Posterior cingulate gyrus (tissue), 11 donors: ENCODE measurements around the gene MYL12B.

Experiments
- DNase-seq, 10 donors: peaks; one replicate each; pipeline versions ENCODE4 v3.0.0 to v3.0.0-alpha.2; 2020 to 2021; ENCODE audit warnings: mixed read lengths in 3 of 10
- intact Hi-C: fragments of 100-400 bp; cut with DNase I; formaldehyde crosslinking; loops from one replicate; pipeline ENCODE4 v1.15.1; 2023

Gene MYL12B

DNA sequence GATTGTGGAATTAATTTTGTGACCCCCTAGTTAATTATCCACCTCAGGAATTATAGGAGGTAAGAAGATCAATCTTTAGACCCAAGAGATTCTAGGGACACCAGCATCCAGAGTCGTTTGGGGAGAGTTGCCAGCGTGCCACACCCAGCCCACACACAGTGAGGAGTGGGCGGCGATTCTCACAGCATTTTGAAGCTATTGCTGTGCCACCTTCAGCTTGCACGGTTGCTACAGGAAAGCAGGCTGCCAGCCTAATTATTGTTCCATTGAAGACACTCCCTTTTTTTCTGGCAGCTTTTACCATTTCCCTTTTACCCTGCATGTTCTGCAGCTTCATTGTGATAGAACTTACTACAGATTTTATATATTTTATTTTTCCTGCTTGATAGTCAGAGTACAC lies 27.5 kb upstream of the MYL12B start:
- DNase-seq: no peak
- intact Hi-C loops: no loop called here

DNA sequence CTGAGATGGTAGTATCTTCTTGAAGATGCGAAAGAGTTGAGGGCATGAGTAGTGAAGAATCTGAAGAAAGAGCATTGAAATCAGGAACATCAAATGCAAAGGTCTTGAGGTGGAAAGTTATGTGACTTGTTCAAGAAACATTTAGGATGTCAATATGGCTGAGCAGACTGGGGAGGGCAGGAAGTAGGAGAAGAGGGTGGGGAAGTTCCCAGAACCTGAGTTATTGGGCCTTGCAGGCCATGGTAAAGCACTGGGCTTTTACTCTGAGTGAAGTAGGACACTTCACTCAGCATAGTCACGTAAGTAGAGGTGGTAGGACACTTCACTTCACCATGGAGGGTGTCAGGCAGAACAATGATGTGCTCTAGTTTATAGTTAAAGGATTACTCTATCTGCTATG lies 26.1 kb upstream of the MYL12B start:
- intact Hi-C loops: no loop called here
- no peak for DNase-seq

DNA sequence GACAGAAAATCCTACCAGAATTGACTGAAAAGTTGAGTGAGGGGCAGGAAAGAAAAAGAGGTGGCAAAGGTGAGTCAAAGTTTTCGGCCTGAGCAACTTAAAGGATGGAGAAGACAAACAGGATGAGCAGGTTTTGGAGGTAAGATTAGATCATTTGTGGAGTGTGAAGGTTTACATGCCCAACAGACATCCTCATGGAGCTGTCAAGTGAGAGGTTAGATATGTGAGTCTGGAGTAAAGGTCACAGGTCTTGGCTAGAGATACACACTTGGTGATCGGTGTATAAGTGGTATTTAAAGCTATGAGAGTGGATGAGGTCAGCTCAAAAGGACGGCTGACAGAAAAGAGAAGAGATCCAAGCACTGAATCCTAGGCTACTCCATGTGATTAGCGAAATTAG lies 25.5 kb upstream of the MYL12B start:
- no peak for DNase-seq
- intact Hi-C loops: no loop called here

DNA sequence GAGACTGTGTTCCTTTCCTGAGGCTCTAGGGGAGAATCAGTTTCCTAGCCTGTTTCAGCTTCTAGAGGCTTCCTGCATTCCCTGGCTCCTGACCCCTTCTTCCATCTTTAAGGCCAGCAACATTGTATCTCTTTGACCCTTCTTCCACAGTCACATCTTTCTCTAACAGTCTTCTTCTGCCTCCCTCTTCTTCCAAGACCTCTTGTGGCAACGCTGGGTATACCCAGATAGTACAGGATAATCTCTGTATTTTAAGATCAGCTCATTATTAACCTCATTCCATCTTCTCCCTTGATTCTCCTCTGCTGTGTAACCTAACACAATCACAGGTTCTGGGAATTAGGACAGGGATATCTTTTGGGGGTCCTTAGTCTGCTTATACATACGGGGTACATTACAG lies 23.2 kb upstream of the MYL12B start:
- intact Hi-C loops: no loop called here
- no peak for DNase-seq

DNA sequence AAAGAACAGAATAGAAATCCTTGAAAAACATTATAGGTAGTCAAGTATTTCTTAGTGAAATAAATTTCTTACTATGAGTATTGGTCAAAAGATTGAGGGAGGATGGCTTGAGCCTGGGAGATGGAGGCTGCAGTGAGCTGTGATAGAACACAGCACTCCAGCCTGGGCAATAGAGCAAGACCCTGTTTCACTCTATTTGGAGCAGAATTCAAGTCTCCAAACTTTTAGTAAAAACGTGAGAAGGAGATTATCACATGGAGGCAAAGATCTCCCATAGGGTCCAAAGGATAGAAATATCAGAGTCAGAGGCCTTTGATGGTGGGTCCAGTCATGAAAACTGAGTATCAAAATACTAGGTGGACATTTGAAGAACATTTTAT lies 16.8 kb upstream of the MYL12B start:
- intact Hi-C loops: loop anchor here (5.0 to 10.0 kb wide), 4 partner anchors 93 to 480 kb away; no protein-coding TSS in a partner anchor
- DNase-seq: no peak

DNA sequence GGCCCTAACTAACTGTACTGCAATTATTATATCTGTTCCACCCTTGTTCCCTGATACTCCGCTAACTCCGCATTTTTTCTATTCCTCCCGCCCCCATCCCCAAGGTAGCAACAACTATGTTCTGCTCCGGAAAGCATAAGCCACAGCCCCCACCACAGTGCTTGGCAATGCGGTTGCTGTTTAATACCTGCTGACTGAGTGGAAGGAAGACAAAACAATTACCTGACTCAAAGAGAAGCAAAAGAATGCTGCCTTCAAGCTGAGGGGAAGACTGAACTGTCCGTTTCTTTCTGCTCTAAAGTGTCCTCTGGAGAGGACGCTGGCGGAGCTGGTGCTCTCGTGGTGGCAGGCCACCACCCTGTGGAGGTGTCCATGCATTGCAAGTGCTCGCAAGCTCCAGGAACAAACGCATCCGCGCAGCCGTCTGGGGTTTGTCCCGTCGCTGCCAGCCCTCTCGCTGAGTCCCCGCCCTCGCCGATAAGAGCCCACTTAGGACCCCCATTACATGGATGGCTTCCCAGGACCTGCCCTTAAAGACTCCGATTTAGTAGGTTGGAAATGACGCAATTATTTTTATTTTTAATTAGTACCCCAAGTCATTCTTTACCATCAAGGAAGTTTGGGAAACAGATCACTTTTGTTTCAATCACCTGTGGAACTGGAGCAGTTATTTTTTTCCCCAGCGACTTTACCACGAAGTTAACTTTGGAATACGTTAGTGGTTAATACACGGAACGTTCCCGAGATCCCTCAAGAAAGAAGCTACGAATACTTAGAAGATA lies 15.9 kb upstream of the MYL12B start:
- intact Hi-C loops: loop anchor here (2.0 to 10.0 kb wide), 5 partner anchors 94 to 481 kb away; no protein-coding TSS in a partner anchor
- DNase-seq: peak; percentile 73 to 98 (median 85)

DNA sequence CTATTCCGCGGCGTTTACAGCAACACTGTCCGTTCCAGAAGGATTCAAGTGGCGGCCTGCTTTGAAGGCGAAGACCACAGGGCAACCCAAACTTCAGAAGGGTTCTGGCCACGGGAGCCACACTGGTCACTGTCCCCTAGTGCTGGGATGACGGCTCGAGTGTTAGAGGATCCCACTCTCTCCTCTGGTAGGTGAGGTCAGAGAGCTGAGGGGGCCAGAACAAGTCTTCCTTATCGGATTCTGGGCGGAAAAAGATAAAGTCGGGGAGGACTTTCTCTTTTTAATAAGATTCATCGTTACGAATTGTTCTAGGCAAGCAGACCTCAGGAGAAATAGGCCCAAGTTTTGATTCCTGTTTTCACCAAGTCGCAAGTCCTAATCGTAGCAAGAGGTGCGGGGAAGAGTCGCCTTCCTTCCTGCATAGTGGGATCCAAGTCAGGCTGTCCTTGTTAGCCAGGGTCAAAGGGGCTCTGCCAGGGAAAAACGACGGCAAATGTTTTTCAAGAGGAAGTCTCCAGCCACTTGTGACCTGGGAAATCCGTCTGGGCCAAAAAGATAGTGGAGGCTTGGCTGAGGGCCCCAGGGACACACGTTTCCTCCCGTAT lies 15.2 kb upstream of the MYL12B start:
- intact Hi-C loops: loop anchor here (2.0 to 10.0 kb wide), 5 partner anchors 94 to 482 kb away; no protein-coding TSS in a partner anchor
- DNase-seq: peak in 4 of 10 donors; percentile 12 to 81 (median 19)

DNA sequence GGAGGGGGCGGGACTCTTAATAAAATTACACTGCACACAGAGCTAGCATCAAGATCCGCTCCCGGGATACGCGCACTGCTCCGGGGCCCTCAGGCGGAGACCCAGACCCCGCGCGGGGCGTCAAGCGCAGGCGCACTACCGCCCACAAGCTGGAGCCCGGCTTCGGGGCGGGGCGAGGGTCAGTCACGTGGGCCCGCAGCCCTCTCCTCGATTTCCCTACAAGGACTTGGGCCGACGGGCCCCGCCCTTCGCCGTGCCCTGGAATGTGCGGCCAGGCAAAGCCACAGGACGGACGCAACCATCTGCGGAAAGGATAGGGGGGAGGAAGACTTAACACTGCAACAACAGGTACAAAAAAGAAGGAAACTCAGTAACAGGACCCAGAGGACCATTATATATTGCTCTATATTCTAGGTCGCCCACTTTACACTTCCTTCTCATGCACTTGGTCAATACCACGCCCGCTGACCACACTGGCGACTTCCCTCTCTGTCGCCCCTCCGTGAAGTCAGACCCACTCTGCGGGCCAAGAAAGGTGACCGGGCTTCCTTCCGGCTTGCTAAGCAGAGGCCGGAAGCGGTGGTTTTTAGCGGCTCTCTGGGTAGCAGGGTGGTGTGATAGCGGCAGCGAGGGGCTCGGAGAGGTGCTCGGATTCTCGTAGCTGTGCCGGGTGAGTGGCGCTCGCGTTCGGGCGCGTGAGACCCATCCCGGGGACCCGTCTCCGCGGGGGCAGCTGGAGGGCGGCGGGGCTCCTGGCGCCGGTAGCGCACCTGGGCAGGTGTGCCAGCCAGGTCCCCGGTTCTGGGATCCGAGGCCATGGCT lies 14.5 kb upstream of the MYL12B start, which contains the start of gene MYL12A:
Gene MYL12A, plus strand, starts transcription at position 562 of the 822 bp plus-strand sequence. CDS start 5,447 bp downstream, outside the sequence.
- intact Hi-C loops: loop anchor here (2.0 to 10.0 kb wide), 5 partner anchors 95 to 483 kb away; no protein-coding TSS in a partner anchor
- DNase-seq: peak; percentile 80 to 99 (median 90)

DNA sequence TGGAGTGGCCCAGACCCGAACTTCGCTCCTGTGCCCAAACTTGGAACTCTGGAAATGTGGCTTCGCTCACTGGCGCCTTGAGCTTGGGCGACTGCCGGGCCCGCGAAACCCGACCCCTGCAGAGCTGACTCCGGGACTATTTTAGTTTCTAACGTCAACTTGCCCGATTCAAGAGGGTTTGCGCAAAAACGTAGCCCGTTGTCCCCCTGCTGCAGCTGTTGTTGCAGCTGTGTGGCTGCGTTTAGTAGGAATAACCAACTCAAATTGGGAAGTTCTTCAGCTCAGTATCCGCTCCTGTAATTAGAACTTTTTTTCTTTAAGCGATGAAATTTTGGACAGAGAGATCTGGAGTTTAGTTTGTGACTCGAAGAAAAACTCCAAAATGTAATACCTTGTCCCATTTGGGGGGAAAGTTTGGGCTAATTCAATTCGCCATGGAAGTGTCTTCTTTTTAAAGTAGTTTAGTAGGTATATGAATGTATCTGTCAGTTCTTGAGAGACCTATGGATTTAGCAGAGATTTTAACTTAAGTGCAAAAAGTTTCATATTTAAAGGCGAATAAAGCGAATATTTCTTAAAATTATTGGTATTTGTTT lies 13.8 kb upstream of the MYL12B start:
- peak in 1 of 10 donors; percentile 18 for DNase-seq

DNA sequence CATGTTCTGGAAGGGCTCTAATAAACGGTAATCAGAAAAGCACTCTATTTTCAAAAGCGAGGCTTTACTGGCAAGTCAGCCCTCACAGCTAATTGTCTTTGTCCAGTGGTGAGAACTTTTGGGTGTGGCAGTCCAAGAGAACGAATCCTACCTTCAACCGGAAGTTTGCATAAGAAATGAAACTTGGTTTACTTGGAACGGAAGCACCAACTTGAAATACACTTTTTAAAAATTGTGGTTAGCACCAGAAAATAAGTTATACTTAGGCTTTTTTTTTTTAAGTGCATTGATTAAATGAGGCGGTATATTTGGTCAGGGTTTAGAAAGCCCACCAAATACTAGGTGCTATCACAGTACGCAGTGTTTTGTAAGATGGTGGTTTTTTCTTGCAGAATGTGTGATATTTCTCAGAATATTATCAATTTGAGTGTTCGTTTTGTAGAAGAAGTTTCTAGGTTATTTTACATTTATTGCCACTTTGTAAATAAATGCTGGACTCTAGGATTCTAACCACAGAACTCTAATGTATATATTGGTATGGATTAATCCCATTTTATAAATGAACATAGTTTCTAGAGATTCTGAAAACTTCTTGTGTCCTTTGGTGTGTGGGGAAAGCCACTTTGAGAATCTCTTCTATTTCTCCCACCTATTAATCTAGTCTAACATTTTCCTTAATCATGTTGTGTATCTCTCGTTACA lies 13.1 kb upstream of the MYL12B start:
- no peak for DNase-seq
- intact Hi-C loops: loop anchor here (5.0 to 10.0 kb wide), 4 partner anchors 97 to 484 kb away; no protein-coding TSS in a partner anchor

More for the DNA sequence above, 13.8 kb upstream of the MYL12B start:
- intact Hi-C loops: loop anchor here (5.0 to 10.0 kb wide), 4 partner anchors 96 to 483 kb away; no protein-coding TSS in a partner anchor

DNA sequence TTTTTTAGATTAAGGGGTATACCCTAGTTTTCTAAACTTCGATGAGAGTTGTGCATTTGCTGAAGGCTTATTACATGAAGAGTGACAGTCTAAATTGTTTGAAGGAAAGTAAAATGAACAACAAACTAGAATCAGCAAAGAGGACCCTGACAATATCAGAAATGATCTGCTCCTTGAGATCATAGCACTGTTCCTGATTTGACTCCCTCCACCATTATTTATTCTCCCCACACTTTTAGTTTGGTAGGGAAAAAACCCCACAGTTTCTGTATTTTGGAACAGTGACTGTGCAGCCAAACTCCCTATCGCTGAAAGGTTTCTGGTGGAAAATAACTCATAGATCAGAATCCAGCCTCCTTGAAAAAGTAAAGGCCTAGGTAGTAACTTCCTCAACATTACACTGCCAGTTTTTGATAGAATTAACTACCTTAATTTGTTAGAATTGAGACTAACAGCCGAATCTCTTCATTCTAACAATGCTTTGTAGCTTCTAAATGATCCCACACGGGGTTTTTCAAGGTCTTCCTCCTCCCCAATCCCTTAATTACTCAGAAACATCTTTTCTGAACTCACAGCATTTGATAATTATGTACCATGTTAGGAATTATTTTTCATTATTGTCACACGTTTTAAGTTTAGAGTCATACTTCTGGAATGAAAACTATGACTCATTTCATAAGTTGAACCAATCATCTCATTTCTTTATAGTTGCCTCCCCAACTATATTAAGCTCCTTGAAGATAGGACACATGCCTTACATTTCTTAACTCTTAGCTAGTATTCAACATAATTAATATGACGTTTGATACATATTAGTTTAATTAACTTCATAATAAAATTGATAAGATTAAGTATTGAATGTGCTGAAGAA lies 11.5 kb upstream of the MYL12B start:
- no peak for DNase-seq
- intact Hi-C loops: no loop called here

DNA sequence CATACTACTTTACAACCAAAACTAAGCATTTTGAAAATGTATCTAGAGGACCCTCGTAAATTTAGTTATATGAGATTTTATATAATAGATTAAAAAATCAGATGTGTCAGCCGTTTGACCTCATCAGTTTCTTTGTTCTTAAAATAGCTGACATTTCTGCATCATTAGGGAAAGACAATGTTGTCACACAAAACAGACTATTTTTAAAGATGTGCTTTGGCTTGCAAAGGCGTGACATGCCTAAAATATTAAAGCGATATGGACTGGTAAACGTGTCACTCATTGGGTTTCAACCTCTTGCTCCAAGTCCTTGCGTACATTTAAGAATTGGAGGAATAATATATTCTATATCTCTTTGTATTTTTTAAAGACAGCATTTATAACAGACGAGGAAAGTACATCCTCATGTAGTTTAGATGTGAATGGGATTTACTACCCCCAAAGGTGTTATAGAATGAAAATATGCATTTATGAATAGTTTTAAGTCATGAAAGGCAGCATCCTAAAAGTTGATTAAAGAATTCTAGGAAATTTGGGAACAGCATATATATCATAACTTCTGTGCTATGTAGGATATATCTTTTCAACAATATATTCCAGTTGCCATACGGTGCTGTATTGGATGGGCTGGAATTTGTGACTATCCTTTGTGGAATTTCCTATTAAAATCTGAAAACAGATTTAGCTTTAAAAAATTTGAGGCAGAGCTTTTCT lies 10.5 kb upstream of the MYL12B start:
- intact Hi-C loops: no loop called here
- no peak for DNase-seq

DNA sequence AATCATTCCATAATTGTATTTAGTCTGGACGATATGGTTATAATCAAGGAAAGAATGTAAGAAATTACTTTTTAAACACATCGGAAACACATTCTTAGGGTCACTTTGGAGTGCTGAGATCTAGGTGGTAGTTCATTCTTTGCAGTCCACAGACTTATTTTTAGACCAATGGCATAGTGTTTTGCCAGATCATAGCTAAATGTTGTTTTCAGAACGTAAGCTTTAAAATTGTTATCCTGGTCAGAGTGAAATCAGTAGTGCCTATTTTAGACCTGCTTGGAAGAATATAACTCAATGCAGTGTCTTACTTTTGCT lies 10.0 kb upstream of the MYL12B start:
- DNase-seq: no peak
- intact Hi-C loops: no loop called here

DNA sequence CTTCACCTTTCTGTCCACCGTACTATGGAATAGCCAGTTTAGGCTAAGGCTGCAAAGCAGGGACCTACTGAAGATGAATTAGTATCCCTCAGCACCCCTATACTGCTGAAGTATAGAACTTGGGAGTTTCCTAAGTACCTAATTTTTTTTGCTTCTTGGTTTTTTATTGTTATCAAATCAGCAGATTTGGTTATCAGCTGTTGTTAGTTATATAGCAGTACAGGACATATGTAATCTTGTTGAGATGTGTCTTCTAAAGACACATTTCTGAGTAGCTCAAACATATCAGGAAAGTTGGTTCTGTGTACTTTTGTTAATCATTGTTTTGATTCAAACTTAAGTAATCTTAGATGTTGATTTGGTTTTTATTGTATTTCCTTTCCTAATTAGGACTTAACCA lies 9.1 kb upstream of the MYL12B start:
- DNase-seq: no peak
- intact Hi-C loops: no loop called here

DNA sequence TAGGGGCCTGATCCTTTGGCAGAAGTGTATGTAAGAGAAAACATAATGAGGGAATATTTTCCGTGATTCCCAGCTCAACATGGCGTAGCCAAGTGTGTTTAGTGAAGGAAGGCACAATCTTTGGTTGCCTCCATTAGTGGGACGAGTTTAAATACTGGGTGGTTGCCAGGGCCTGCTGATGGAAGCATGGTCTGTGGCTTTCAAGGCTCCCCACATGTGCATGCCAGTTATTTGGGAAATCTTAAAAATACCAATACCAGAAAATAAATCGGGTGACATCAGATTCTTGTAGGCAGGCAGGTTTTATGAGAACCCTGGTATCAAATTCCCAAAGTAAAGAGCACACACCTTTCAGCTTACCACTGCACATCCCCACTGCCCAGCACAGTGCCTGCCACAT lies 7.2 kb upstream of the MYL12B start:
- intact Hi-C loops: no loop called here
- no peak for DNase-seq

DNA sequence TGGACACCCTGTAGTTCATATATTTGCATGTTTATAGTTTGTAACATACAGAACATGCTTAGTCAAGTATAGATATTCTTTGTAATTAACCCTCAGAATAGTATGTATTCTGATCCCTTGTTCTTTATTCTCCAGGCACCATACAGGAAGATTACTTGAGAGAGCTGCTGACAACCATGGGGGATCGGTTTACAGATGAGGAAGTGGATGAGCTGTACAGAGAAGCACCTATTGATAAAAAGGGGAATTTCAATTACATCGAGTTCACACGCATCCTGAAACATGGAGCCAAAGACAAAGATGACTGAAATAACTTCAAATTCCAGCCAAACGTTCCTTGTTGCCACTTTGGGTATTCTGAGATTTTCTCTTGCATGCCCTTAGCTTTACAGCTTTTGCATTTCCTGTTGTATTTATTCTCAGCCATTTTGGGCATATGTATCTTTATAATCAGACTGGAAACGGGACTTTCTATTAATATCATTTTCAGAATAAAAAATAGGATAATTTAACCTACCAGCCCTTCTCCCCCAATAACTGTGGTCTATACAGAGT lies 6.2 kb upstream of the MYL12B start:
- DNase-seq: no peak
- intact Hi-C loops: no loop called here

DNA sequence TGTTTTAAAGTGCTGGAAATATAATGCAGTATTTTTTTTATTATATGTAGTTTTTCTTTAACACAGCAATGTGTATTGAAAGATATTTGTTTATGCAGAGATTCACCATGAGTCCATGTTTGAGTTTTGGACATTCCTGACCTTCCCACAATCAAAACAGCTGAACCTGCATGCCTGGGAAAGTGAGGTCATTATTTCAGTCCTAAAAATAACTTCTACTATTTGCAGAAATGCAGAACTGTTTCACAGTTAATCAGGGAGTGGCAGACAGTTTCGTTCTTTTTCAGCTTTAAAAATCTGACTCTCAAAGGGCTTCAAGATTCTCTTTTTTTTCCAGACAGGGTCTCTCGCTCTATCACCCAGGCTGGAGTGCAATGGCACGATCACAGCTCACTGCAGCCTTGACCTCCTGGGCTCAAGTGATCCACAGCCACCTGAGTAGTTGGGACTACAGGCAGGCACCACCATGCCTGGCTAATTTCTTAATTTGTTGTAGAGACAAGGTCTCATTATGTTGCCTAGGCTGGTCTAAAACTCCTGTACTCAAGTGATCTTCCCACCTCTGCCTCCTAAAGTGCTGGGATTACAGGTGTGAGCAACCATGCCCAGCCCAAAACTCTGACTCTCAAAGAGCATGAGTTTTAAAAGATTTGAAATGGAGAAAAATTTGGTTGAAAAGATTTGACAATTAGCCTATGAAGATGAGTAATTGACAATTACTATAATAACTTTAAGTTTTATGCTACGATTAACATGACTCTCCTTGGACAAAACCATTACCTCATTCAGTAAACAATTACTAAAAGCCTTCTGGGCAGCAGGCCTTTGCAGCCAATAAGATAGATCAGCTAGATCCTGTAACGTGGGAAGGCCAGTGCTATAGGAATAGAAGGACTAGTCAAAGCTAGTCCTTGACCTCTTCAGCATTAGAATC lies 5.0 kb upstream of the MYL12B start:
- intact Hi-C loops: no loop called here
- DNase-seq: no peak
